Karpas-422 (cell line): ENCODE results near the gene KDM4F. TPM values are rescaled to one million over a fixed set of nuclear protein-coding genes. Genes with fewer than 3 reads are reported as not detected.
A peak's percentile ranks its signal among the peaks of the same experiment; 100 is the strongest.

ENCODE experiments used
- DNase-seq: peaks from one replicate; pipeline ENCODE4 v3.0.0-alpha.2; 2015
- H2AFZ ChIP-seq: fragments of 200-600 bp; sonication (generic); 2 replicates; pipeline ENCODE4 v1.6.1; 2014; ENCODE audit warnings: antibody characterized with exemption, low read length, mixed read lengths
- H3K27ac ChIP-seq: fragments of 200-600 bp; sonication (generic); 2 replicates; pipeline ENCODE4 v1.5.1; 2014; ENCODE audit warnings: mild to moderate bottlenecking, low read length, moderate library complexity
- H3K27me3 ChIP-seq: fragments of 200-600 bp; sonication (generic); 2 replicates; pipeline ENCODE4 v1.6.1; 2014; ENCODE audit warnings: low read length, mixed read lengths
- H3K36me3 ChIP-seq: fragments of 200-600 bp; sonication (generic); 2 replicates; pipeline ENCODE4 v1.6.1; 2014; ENCODE audit warnings: low read length, mixed read lengths; ENCODE audit not compliant: insufficient read depth
- H3K4me1 ChIP-seq: fragments of 200-600 bp; sonication (generic); 2 replicates; pipeline ENCODE4 v1.6.1; 2014; ENCODE audit warnings: mild to moderate bottlenecking, low read length, mixed read lengths
- H3K4me2 ChIP-seq: fragments of 200-600 bp; sonication (generic); 2 replicates; pipeline ENCODE4 v1.6.1; 2014; ENCODE audit warnings: low read length, low read depth, mild to moderate bottlenecking; ENCODE audit not compliant: poor library complexity, severe bottlenecking
- H3K4me3 ChIP-seq: fragments of 200-600 bp; sonication (generic); 2 replicates; pipeline ENCODE4 v1.5.1; 2014; ENCODE audit warnings: mild to moderate bottlenecking, antibody characterized with exemption, low read length, mixed read lengths
- H3K79me2 ChIP-seq: fragments of 200-600 bp; sonication (generic); 2 replicates; pipeline ENCODE4 v1.6.1; 2014; ENCODE audit warnings: mild to moderate bottlenecking, low read length, mixed read lengths
- H3K9ac ChIP-seq: fragments of 200-600 bp; sonication (generic); 2 replicates; pipeline ENCODE4 v1.6.0; 2014; ENCODE audit warnings: low read length
- H3K9me2 ChIP-seq: fragments of 200-600 bp; sonication (generic), shearing (Covaris generic); replicated peaks from 2 replicates; pipeline ENCODE4 v1.6.0; 2014; ENCODE audit warnings: mild to moderate bottlenecking, low read length, moderate library complexity; ENCODE audit not compliant: insufficient read depth
- H3K9me3 ChIP-seq: fragments of 300-700, 200-600 bp; sonication (generic); 2 replicates; pipeline ENCODE4 v1.6.1; 2014; ENCODE audit warnings: low read length, mixed read lengths
- H4K20me1 ChIP-seq: fragments of 200-600 bp; sonication (generic); 2 replicates; pipeline ENCODE4 v1.6.1; 2014; ENCODE audit warnings: mild to moderate bottlenecking, antibody characterized with exemption, low read length, low read depth; ENCODE audit not compliant: insufficient read depth
- total RNA-seq: library from RNA; depleted of rRNA; stranded (reverse); fragments of >200 nt; shearing (Covaris generic); gene quantifications from 2 replicates; pipeline ENCODE4 v1.2.3, GENCODE V29; 2014; ENCODE audit warnings: low replicate concordance

Gene KDM4F
- total RNA-seq, 1 experiment from 2014 or later: not detected

- Histone ChIP-seq H4K20me1 (peaks cover 10% of the 10 kb centered on the region), H3K4me1 (peaks cover 24% of the 10 kb centered on the region), H3K9me3 (no peaks in the 10 kb centered on the region), H3K27me3 (no peaks in the 10 kb centered on the region), H3K4me2 (peak within 1 kb of the TSS; percentile 84), H3K9ac (peak within 1 kb of the TSS; percentile 75), H3K4me3 (peak within 1 kb of the TSS; percentile 67), H3K36me3 (peaks cover 10% of the 10 kb centered on the region), H3K27ac (peak within 1 kb of the TSS; percentile 47), H3K9me2 (no peaks in the 10 kb centered on the region), H3K79me2 (peaks cover 30% of the 10 kb centered on the region), H2AFZ (peak within 1 kb of the TSS; percentile 45)
- peak; percentile 90 for DNase-seq
Observed at GRCh38 chr11:95066716-95067038, 17.5 kb downstream of the KDM4F start, which contains the start of gene SRSF8. Gene SRSF8 (plus strand): TSS chr11:95066919. CDS start chr11:95067227, 308 bp downstream.

- peak; percentile 95 for DNase-seq
- Histone ChIP-seq H3K79me2 (peaks cover 30% of the 10 kb centered on the region), H3K27me3 (no peaks in the 10 kb centered on the region), H3K9ac (peak overlapping the region; percentile 75), H3K4me1 (peaks cover 24% of the 10 kb centered on the region), H3K4me2 (peak overlapping the region; percentile 84), H3K27ac (peak overlapping the region; percentile 47), H3K36me3 (peaks cover 12% of the 10 kb centered on the region), H3K9me2 (no peaks in the 10 kb centered on the region), H2AFZ (peak overlapping the region; percentile 45), H4K20me1 (peaks cover 10% of the 10 kb centered on the region), H3K9me3 (no peaks in the 10 kb centered on the region), H3K4me3 (peak overlapping the region; percentile 67)
Observed at GRCh38 chr11:95067039-95067840, 18.0 kb downstream of the KDM4F start.

- Histone ChIP-seq H3K9me2 (no peaks in the 10 kb centered on the region), H3K27me3 (no peaks in the 10 kb centered on the region), H3K27ac (peak overlapping the region; percentile 47), H3K36me3 (peaks cover 12% of the 10 kb centered on the region), H3K4me2 (peak overlapping the region; percentile 84), H2AFZ (peak overlapping the region; percentile 45), H3K9me3 (no peaks in the 10 kb centered on the region), H3K9ac (peak overlapping the region; percentile 75), H3K79me2 (peaks cover 30% of the 10 kb centered on the region), H3K4me3 (peak overlapping the region; percentile 67), H4K20me1 (peaks cover 10% of the 10 kb centered on the region), H3K4me1 (peaks cover 24% of the 10 kb centered on the region)
- DNase-seq: no peak
Observed at GRCh38 chr11:95067841-95068219, 18.6 kb downstream of the KDM4F start.

GRCh38 chr11:95068549-95068948 is 19.3 kb downstream of the KDM4F start:
- peak overlapping the region; percentile 47 for H3K27ac ChIP-seq
- peaks cover 24% of the 10 kb centered on the region for H3K4me1 ChIP-seq
- H3K9me2 ChIP-seq: no peaks in the 10 kb centered on the region
- H3K4me2 ChIP-seq: peak overlapping the region; percentile 84
- no peaks in the 10 kb centered on the region for H3K27me3 ChIP-seq
- H2AFZ ChIP-seq: peak overlapping the region; percentile 45
- peak overlapping the region; percentile 75 for H3K9ac ChIP-seq
- H3K9me3 ChIP-seq: no peaks in the 10 kb centered on the region
- peak; percentile 98 for DNase-seq
- peaks cover 30% of the 10 kb centered on the region for H3K79me2 ChIP-seq
- H4K20me1 ChIP-seq: peaks cover 10% of the 10 kb centered on the region
- H3K36me3 ChIP-seq: peaks cover 12% of the 10 kb centered on the region
- peak overlapping the region; percentile 67 for H3K4me3 ChIP-seq

GRCh38 chr11:95070471-95070870 is 21.2 kb downstream of the KDM4F start:
- Histone ChIP-seq H3K9me3 (no peaks in the 10 kb centered on the region), H3K4me1 (peaks cover 24% of the 10 kb centered on the region), H2AFZ (no peak overlapping the region)

GRCh38 chr11:95072948-95073347 is 23.7 kb downstream of the KDM4F start:
- DNase-seq: no peak
- H3K9me2 ChIP-seq: no peaks in the 10 kb centered on the region

More at GRCh38 chr11:95070471-95070870, 21.2 kb downstream of the KDM4F start:
- peak; percentile 58 for DNase-seq
- peaks cover 30% of the 10 kb centered on the region for H3K79me2 ChIP-seq
- H3K4me2 ChIP-seq: peak overlapping the region; percentile 84
- no peaks in the 10 kb centered on the region for H3K9me2 ChIP-seq
- no peak overlapping the region for H3K4me3 ChIP-seq
- H3K27ac ChIP-seq: no peak overlapping the region
- no peak overlapping the region for H3K9ac ChIP-seq
- peaks cover 10% of the 10 kb centered on the region for H4K20me1 ChIP-seq
- no peaks in the 10 kb centered on the region for H3K27me3 ChIP-seq
- peaks cover 12% of the 10 kb centered on the region for H3K36me3 ChIP-seq

GRCh38 chr11:95074792-95075563 is 25.8 kb downstream of the KDM4F start:
- Histone ChIP-seq H3K27me3 (no peaks in the 10 kb centered on the region), H3K4me3 (no peak overlapping the region), H3K4me2 (no peak overlapping the region), H4K20me1 (peaks cover 8% of the 10 kb centered on the region), H3K9me2 (no peaks in the 10 kb centered on the region), H3K36me3 (peaks cover 12% of the 10 kb centered on the region), H2AFZ (no peak overlapping the region), H3K4me1 (peaks cover 9% of the 10 kb centered on the region), H3K27ac (no peak overlapping the region), H3K9ac (no peak overlapping the region), H3K79me2 (peaks cover 5% of the 10 kb centered on the region), H3K9me3 (no peaks in the 10 kb centered on the region)
- no peak for DNase-seq

More at GRCh38 chr11:95072948-95073347, 23.7 kb downstream of the KDM4F start:
- Histone ChIP-seq H3K27me3 (no peaks in the 10 kb centered on the region), H3K79me2 (peaks cover 25% of the 10 kb centered on the region), H3K36me3 (peaks cover 12% of the 10 kb centered on the region), H3K4me3 (no peak overlapping the region), H3K4me1 (peaks cover 23% of the 10 kb centered on the region), H2AFZ (no peak overlapping the region), H3K27ac (no peak overlapping the region), H3K9ac (no peak overlapping the region), H3K4me2 (no peak overlapping the region), H4K20me1 (peaks cover 10% of the 10 kb centered on the region), H3K9me3 (no peaks in the 10 kb centered on the region)

GRCh38 chr11:95076416-95076815 is 27.2 kb downstream of the KDM4F start:
- Histone ChIP-seq H3K36me3 (0 out of 2 replicates have a peak, but pooled peaks cover 5% of the 10 kb centered on the region), H3K9me3 (no peaks in the 10 kb centered on the region), H3K27me3 (no peaks in the 10 kb centered on the region), H3K9ac (no peak overlapping the region), H3K4me1 (0 out of 2 replicates have a peak, but pooled peaks cover 4% of the 10 kb centered on the region), H4K20me1 (no peaks in the 10 kb centered on the region; the same call in 1 of the 2 replicates), H3K27ac (no peak overlapping the region), H3K9me2 (no peaks in the 10 kb centered on the region), H2AFZ (no peak overlapping the region), H3K79me2 (no peaks in the 10 kb centered on the region), H3K4me2 (no peak overlapping the region), H3K4me3 (no peak overlapping the region)
- no peak for DNase-seq
